SU-DHL-6 (cell line): ENCODE results near the gene WNT2B.

Source experiments
- CTCF ChIP-seq: fragments of 200-600 bp; sonication (generic); IDR thresholded peaks from one replicate; pipeline ENCODE4 v1.5.1; 2017; ENCODE audit warnings: antibody characterized with exemption, mild to moderate bottlenecking, low read length, moderate library complexity; ENCODE audit not compliant: insufficient read depth, poor library complexity, severe bottlenecking
- EZH2phosphoT487 ChIP-seq: fragments of 200-600 bp; sonication (generic), shearing (Covaris generic); conservative IDR thresholded peaks from 2 replicates; pipeline ENCODE4 v1.6.1; 2018; ENCODE audit warnings: mild to moderate bottlenecking, antibody characterized with exemption, low read length, moderate library complexity, mixed read lengths

GRCh38 chr1:112514901-112515300 lies 6.1 kb downstream of the WNT2B start:
- TF ChIP-seq CTCF = no peak
- TF ChIP-seq EZH2phosphoT487 = no peak
